Measurements from ENCODE around the gene LTBP1. TPM values are rescaled to one million over a fixed set of nuclear protein-coding genes. Genes with fewer than 3 reads are reported as not detected.
A peak's percentile ranks its signal among the peaks of the same experiment; 100 is the strongest.

The LTBP1 gene
- total RNA-seq, 2 experiments from 2014 or later, result 0.10 to 0.14 TPM

- Mint-ChIP-seq H3K27ac (no peak overlapping the region), H3K9me3 (no peaks in the 10 kb centered on the region), H3K27me3 (ENCODE audit: low read depth) (peaks cover 16% of the 10 kb centered on the region), H3K4me3 (no peak overlapping the region), H3K4me1 (ENCODE audit: low read depth) (peaks cover 7% of the 10 kb centered on the region), H3K36me3 (ENCODE audit: low read depth) (no peaks in the 10 kb centered on the region)
- intact Hi-C loops (cut with micrococcal nuclease), result no loop called here
- CTCF ChIA-PET, result interaction anchor here (1.2 kb wide), 1 partner anchor 34 kb away, joined by 3 read pairs; no protein-coding TSS in a partner anchor
- DNase-seq, result no peak
Observed at GRCh38 chr2:33067598-33067997, 120.8 kb downstream of the LTBP1 start.

DNA sequence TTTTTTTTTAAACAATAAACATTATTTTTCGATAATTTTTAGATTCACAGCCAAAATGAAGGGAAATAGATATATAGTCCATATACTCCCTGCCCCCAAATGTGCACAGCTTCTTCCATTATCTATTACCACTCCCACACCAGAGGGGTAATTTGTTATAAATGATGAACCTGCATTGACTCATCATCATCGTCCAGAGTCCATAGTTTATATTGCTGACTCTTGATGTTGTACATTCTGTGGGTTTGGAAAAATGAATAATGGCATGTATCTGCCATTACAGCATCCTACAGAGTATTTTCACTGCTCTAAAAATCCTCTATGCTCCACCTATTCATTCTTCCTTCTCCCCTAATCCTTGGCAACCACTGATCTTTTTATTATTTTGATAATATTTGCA lies 121.5 kb downstream of the LTBP1 start:
- Mint-ChIP-seq H3K36me3 (ENCODE audit: low read depth) (no peaks in the 10 kb centered on the region), H3K4me1 (ENCODE audit: low read depth) (peaks cover 7% of the 10 kb centered on the region), H3K9me3 (no peaks in the 10 kb centered on the region), H3K27me3 (ENCODE audit: low read depth) (peaks cover 17% of the 10 kb centered on the region), H3K4me3 (no peak overlapping the region), H3K27ac (no peak overlapping the region)
- no peak for DNase-seq
- intact Hi-C loops (cut with micrococcal nuclease), result no loop called here
- CTCF ChIA-PET, result interaction anchor here (1.2 kb wide), 1 partner anchor 35 kb away, joined by 3 read pairs; no protein-coding TSS in a partner anchor

- Mint-ChIP-seq H3K9me3 (no peaks in the 10 kb centered on the region), H3K27ac (no peak overlapping the region), H3K4me3 (no peak overlapping the region), H3K4me1 (ENCODE audit: low read depth) (peaks cover 7% of the 10 kb centered on the region), H3K27me3 (ENCODE audit: low read depth) (peaks cover 16% of the 10 kb centered on the region), H3K36me3 (ENCODE audit: low read depth) (no peaks in the 10 kb centered on the region)
- peak; percentile 66 for DNase-seq
- intact Hi-C loops (cut with micrococcal nuclease), result loop anchor here (1.0 kb wide), 1 partner anchor 251 kb away; no protein-coding TSS in a partner anchor
- CTCF ChIA-PET, result no interaction called here
Observed at GRCh38 chr2:33069894-33070651, 123.3 kb downstream of the LTBP1 start.

DNA sequence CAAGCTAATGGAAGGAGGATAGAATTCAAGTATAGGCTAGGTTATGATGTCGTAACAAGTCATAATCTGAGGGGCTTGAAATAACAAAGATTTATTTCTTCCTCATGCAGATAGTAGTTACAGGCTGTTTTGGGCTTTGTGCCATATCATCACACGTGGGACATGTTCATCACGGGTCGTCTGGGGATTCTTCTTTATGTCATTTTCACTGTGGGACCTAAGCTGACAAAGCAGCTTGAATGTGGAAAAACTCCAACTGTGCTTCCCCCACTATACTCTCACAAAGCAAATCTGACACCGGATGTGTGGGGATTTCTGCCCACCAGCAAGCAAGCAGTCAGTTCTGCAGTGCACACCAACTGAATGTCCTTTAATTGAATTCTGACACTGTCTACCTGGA lies 124.8 kb downstream of the LTBP1 start:
- CTCF ChIA-PET, result no interaction called here
- Mint-ChIP-seq H3K9me3 (no peaks in the 10 kb centered on the region), H3K27me3 (ENCODE audit: low read depth) (peaks cover 13% of the 10 kb centered on the region), H3K4me3 (no peak overlapping the region), H3K36me3 (ENCODE audit: low read depth) (no peaks in the 10 kb centered on the region), H3K27ac (no peak overlapping the region), H3K4me1 (ENCODE audit: low read depth) (peaks cover 7% of the 10 kb centered on the region)
- intact Hi-C loops (cut with micrococcal nuclease), result no loop called here
- DNase-seq, result no peak

GRCh38 chr2:33072614-33073013 lies 125.9 kb downstream of the LTBP1 start:
- H3K9me3 Mint-ChIP-seq, result no peaks in the 10 kb centered on the region
- no peak for DNase-seq
- no peak overlapping the region for H3K27ac Mint-ChIP-seq
- intact Hi-C loops (cut with micrococcal nuclease), result no loop called here
- H3K36me3 Mint-ChIP-seq (ENCODE audit: low read depth), result no peaks in the 10 kb centered on the region
- peaks cover 15% of the 10 kb centered on the region for H3K27me3 Mint-ChIP-seq (ENCODE audit: low read depth)
- CTCF ChIA-PET, result interaction anchor here (0.6 kb wide), 1 partner anchor 307 kb away, joined by 6 read pairs; no protein-coding TSS in a partner anchor
- H3K4me3 Mint-ChIP-seq, result no peak overlapping the region
- peaks cover 7% of the 10 kb centered on the region for H3K4me1 Mint-ChIP-seq (ENCODE audit: low read depth)

- H3K36me3 Mint-ChIP-seq (ENCODE audit: low read depth), result no peaks in the 10 kb centered on the region
- no peak overlapping the region for H3K4me3 Mint-ChIP-seq
- intact Hi-C loops (cut with micrococcal nuclease), result no loop called here
- CTCF ChIA-PET, result interaction anchor here (0.6 kb wide), 1 partner anchor 307 kb away, joined by 6 read pairs; no protein-coding TSS in a partner anchor
- peaks cover 7% of the 10 kb centered on the region for H3K4me1 Mint-ChIP-seq (ENCODE audit: low read depth)
- no peaks in the 10 kb centered on the region for H3K9me3 Mint-ChIP-seq
- H3K27me3 Mint-ChIP-seq (ENCODE audit: low read depth), result peaks cover 13% of the 10 kb centered on the region
- DNase-seq, result no peak
- no peak overlapping the region for H3K27ac Mint-ChIP-seq
Observed at GRCh38 chr2:33073018-33073417, 126.3 kb downstream of the LTBP1 start.

- Mint-ChIP-seq H3K4me3 (no peak overlapping the region), H3K36me3 (ENCODE audit: low read depth) (no peaks in the 10 kb centered on the region), H3K9me3 (no peaks in the 10 kb centered on the region), H3K27me3 (ENCODE audit: low read depth) (peaks cover 9% of the 10 kb centered on the region), H3K27ac (no peak overlapping the region), H3K4me1 (ENCODE audit: low read depth) (peaks cover 7% of the 10 kb centered on the region)
- intact Hi-C loops (cut with micrococcal nuclease), result no loop called here
- DNase-seq, result no peak
- CTCF ChIA-PET, result no interaction called here
Observed at GRCh38 chr2:33074197-33074596, 127.4 kb downstream of the LTBP1 start.

DNA sequence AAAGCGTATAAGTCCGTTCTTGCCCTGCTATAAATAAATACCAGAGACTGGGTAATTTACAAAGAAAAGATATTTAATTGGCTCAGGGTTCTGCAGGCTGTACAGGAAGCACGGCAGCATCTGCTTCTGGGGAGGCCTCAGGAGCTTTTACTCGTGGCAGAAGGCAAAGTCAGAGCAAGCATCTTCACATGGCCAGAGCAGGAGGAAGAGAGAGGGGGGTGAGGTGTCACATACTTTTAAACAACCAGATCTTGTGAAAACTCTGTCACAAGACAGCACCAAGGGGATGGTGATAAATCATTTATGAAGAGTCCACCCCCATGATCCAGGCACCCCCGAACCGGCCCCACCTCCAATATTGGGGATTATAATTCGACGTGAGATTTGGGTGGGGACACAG lies 130.6 kb downstream of the LTBP1 start:
- no peaks in the 10 kb centered on the region for H3K4me1 Mint-ChIP-seq (ENCODE audit: low read depth)
- no peak overlapping the region for H3K27ac Mint-ChIP-seq
- H3K27me3 Mint-ChIP-seq (ENCODE audit: low read depth), result peaks cover 4% of the 10 kb centered on the region
- CTCF ChIA-PET, result no interaction called here
- no peaks in the 10 kb centered on the region for H3K36me3 Mint-ChIP-seq (ENCODE audit: low read depth)
- H3K4me3 Mint-ChIP-seq, result no peak overlapping the region
- intact Hi-C loops (cut with micrococcal nuclease), result no loop called here
- H3K9me3 Mint-ChIP-seq, result no peaks in the 10 kb centered on the region
- no peak for DNase-seq

DNA sequence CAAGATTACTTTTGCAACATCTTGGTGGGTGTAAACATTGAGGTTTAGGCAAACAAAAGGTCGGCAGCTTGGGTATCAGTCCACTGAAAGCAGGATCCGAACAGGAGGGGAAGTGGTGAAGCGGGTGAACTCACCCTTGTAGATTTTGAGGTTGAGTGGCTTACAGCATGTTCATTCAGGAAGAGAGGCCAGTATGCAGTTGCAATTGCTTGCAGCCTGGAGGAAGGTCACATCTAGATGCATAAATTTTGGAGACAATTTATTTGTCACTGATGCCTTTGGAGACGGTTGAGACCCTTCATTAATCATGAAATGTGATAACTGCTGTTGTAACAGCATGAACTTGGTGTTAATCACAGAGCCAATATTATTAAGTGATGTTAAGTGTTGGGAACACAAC lies 131.1 kb downstream of the LTBP1 start:
- no peaks in the 10 kb centered on the region for H3K36me3 Mint-ChIP-seq (ENCODE audit: low read depth)
- H3K27ac Mint-ChIP-seq, result no peak overlapping the region
- intact Hi-C loops (cut with micrococcal nuclease), result no loop called here
- no peaks in the 10 kb centered on the region for H3K9me3 Mint-ChIP-seq
- DNase-seq, result no peak
- CTCF ChIA-PET, result no interaction called here
- H3K4me3 Mint-ChIP-seq, result no peak overlapping the region
- H3K4me1 Mint-ChIP-seq (ENCODE audit: low read depth), result no peaks in the 10 kb centered on the region
- H3K27me3 Mint-ChIP-seq (ENCODE audit: low read depth), result peaks cover 3% of the 10 kb centered on the region

- Mint-ChIP-seq H3K36me3 (ENCODE audit: low read depth) (no peaks in the 10 kb centered on the region), H3K4me1 (ENCODE audit: low read depth) (no peaks in the 10 kb centered on the region), H3K27ac (no peak overlapping the region), H3K4me3 (no peak overlapping the region), H3K9me3 (no peaks in the 10 kb centered on the region), H3K27me3 (ENCODE audit: low read depth) (peaks cover 9% of the 10 kb centered on the region)
- DNase-seq, result no peak
- CTCF ChIA-PET, result no interaction called here
- intact Hi-C loops (cut with micrococcal nuclease), result no loop called here
Observed at GRCh38 chr2:33081691-33082090, 134.9 kb downstream of the LTBP1 start.

DNA sequence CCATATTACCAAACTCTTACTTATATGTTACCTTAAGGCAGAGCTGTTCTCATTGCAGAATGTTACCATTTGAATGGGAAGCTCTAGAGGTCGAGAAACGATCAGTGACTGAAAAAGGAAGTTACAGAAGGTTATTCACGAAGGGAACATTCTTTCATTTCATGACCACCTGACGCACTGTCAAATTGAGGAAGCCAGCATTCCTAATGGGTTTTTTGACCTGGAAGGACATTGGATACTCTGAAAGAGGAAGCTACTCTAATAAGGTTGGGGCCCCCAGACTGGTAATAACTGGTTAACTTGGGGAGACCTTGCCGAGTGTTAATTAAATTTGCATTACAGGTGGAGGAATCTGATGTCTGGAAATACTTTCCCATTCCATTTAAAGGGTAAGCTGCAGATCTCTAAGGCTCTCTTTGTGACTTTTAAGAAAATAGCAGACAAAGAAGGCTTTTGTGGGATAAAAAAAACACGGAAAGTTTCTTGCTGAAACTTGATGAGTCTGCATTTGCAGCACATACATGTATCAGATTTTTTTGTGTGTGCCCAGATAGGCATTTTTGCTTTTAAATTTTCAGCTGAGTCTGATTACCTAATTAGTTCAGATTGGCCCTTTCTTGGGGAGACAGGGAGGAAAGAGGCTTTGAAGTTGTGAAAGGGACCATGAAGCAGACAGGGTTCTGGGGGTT lies 137.1 kb downstream of the LTBP1 start:
- H3K36me3 Mint-ChIP-seq (ENCODE audit: low read depth), result no peaks in the 10 kb centered on the region
- H3K4me1 Mint-ChIP-seq (ENCODE audit: low read depth), result no peaks in the 10 kb centered on the region
- no peak overlapping the region for H3K27ac Mint-ChIP-seq
- CTCF ChIA-PET, result no interaction called here
- H3K9me3 Mint-ChIP-seq, result no peaks in the 10 kb centered on the region
- DNase-seq, result no peak
- intact Hi-C loops (cut with micrococcal nuclease), result no loop called here
- peaks cover 7% of the 10 kb centered on the region for H3K27me3 Mint-ChIP-seq (ENCODE audit: low read depth)
- no peak overlapping the region for H3K4me3 Mint-ChIP-seq

- CTCF ChIA-PET, result no interaction called here
- Mint-ChIP-seq H3K4me3 (no peak overlapping the region), H3K4me1 (ENCODE audit: low read depth) (no peaks in the 10 kb centered on the region), H3K27me3 (ENCODE audit: low read depth) (peaks cover 7% of the 10 kb centered on the region), H3K27ac (no peak overlapping the region), H3K36me3 (ENCODE audit: low read depth) (no peaks in the 10 kb centered on the region), H3K9me3 (no peaks in the 10 kb centered on the region)
- DNase-seq, result no peak
- intact Hi-C loops (cut with micrococcal nuclease), result no loop called here
Observed at GRCh38 chr2:33084433-33084832, 137.7 kb downstream of the LTBP1 start.

- intact Hi-C loops (cut with micrococcal nuclease), result no loop called here
- no peaks in the 10 kb centered on the region for H3K4me1 Mint-ChIP-seq (ENCODE audit: low read depth)
- H3K9me3 Mint-ChIP-seq, result no peaks in the 10 kb centered on the region
- peaks cover 7% of the 10 kb centered on the region for H3K27me3 Mint-ChIP-seq (ENCODE audit: low read depth)
- no peaks in the 10 kb centered on the region for H3K36me3 Mint-ChIP-seq (ENCODE audit: low read depth)
- no peak for DNase-seq
- H3K27ac Mint-ChIP-seq, result no peak overlapping the region
- CTCF ChIA-PET, result no interaction called here
- H3K4me3 Mint-ChIP-seq, result no peak overlapping the region
Observed at GRCh38 chr2:33085646-33086045, 138.9 kb downstream of the LTBP1 start.

Data from activated naive CD4-positive, alpha-beta T cell treated with anti-CD3 and anti-CD28 coated beads for 36 hours (primary cell).